ENCODE results near the gene DYNC1H1.

The DYNC1H1 gene

GRCh38 chr14:102057480-102058114 is 93.2 kb downstream of the DYNC1H1 start:
- peaks cover 6% of the 10 kb centered on the region for H3K36me3 ChIP-seq (ENCODE audit: control insufficient read depth, insufficient read depth, low read length)
- no peak overlapping the region for H2BK5ac ChIP-seq (ENCODE audit: low read length)
- H3K23ac ChIP-seq (ENCODE audit: low read length): no peak overlapping the region
- no peak overlapping the region for H2AK5ac ChIP-seq (ENCODE audit: low read length)
- H3K4me2 ChIP-seq (ENCODE audit: low read length): no peak overlapping the region
- no peak overlapping the region for H3K56ac ChIP-seq (ENCODE audit: low read length)
- H3K4ac ChIP-seq (ENCODE audit: low read depth, low read length): no peak overlapping the region
- H2BK15ac ChIP-seq (replicated peaks; ENCODE audit: low read depth): no peak overlapping the region
- H4K8ac ChIP-seq (ENCODE audit: low read depth, low read length): no peak overlapping the region
- H4K5ac ChIP-seq (ENCODE audit: low read length): no peak overlapping the region
- no peak overlapping the region for H3K18ac ChIP-seq (ENCODE audit: low read length)
- H3K9ac ChIP-seq (ENCODE audit: low read length): no peak overlapping the region
- no peak overlapping the region for H3K4me3 ChIP-seq (ENCODE audit: low read length)
- 100% methylated on average over 1 of the region's 10 CpGs for WGBS (ENCODE audit: extremely low coverage, insufficient coverage, low lambda C conversion rate)
- H3K79me2 ChIP-seq (ENCODE audit: control insufficient read depth, insufficient read depth, low read length): no peaks in the 10 kb centered on the region
- no peaks in the 10 kb centered on the region for H3K27me3 ChIP-seq (ENCODE audit: insufficient read depth, low read length, poor library complexity)
- DNase-seq: peak; percentile 49
- H3K79me1 ChIP-seq (ENCODE audit: low read length): no peaks in the 10 kb centered on the region
- H3K27ac ChIP-seq (ENCODE audit: low read depth, low read length): no peak overlapping the region
- H2BK120ac ChIP-seq (ENCODE audit: low read depth, low read length): no peak overlapping the region
- H3K4me1 ChIP-seq (ENCODE audit: control insufficient read depth, low read depth, low read length): peaks cover 5% of the 10 kb centered on the region

DNA sequence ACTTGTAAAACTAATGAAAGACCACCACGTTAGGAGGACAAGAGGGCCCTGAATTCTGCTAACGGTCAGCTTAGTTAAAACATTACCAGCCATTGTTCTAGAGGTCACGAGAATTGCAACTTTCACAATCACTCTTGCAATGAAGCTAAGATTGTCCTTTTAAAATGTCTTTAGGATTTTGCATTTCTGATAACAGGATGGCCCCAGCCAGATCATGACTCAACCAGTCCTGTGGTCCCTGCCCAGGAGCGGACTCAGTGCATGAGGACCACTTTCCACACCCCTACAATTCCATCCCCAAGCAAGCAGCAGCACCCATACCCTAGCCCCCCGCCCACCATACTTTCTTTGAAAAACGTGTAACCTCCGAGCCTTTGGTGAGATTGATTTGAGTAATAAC is 93.8 kb downstream of the DYNC1H1 start:
- Histone ChIP-seq H3K23ac (ENCODE audit: low read length) (no peak overlapping the region), H3K4me2 (ENCODE audit: low read length) (no peak overlapping the region), H3K4me3 (ENCODE audit: low read length) (no peak overlapping the region), H2BK5ac (ENCODE audit: low read length) (no peak overlapping the region), H3K4ac (ENCODE audit: low read depth, low read length) (no peak overlapping the region), H3K18ac (ENCODE audit: low read length) (no peak overlapping the region), H3K27me3 (ENCODE audit: insufficient read depth, low read length, poor library complexity) (no peaks in the 10 kb centered on the region), H3K79me2 (ENCODE audit: control insufficient read depth, insufficient read depth, low read length) (no peaks in the 10 kb centered on the region), H3K4me1 (ENCODE audit: control insufficient read depth, low read depth, low read length) (peaks cover 5% of the 10 kb centered on the region), H3K36me3 (ENCODE audit: control insufficient read depth, insufficient read depth, low read length) (peaks cover 3% of the 10 kb centered on the region), H2AK5ac (ENCODE audit: low read length) (no peak overlapping the region), H3K9ac (ENCODE audit: low read length) (no peak overlapping the region), H4K5ac (ENCODE audit: low read length) (no peak overlapping the region), H3K79me1 (ENCODE audit: low read length) (no peaks in the 10 kb centered on the region), H2BK120ac (ENCODE audit: low read depth, low read length) (no peak overlapping the region), H2BK15ac (replicated peaks; ENCODE audit: low read depth) (no peak overlapping the region), H3K56ac (ENCODE audit: low read length) (no peak overlapping the region), H4K8ac (ENCODE audit: low read depth, low read length) (no peak overlapping the region), H3K27ac (ENCODE audit: low read depth, low read length) (no peak overlapping the region)
- no peak for DNase-seq
- WGBS (ENCODE audit: extremely low coverage, insufficient coverage, low lambda C conversion rate): no CpG with 5 or more reads among the region's 7 CpGs

DNA sequence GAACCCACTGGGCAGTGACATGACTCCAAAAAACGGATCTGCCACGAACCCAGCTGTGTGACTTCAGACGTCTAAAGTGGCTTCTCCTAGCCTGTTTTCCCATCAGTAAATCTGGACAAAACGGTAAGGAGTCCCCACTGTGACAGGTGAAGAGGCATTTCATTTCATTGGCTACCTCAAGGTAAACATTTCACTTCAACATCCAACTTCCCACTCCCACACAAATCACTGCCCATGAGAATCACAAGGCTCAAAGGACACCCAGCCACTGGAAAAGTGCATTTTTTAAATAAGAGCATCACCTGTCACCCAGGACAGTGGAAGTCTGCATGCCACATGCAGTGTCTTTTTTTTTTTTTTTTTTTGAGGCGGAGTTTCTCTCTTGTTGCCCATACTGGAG is 94.6 kb downstream of the DYNC1H1 start:
- Histone ChIP-seq H3K23ac (ENCODE audit: low read length) (no peak overlapping the region), H3K4ac (ENCODE audit: low read depth, low read length) (no peak overlapping the region), H3K9ac (ENCODE audit: low read length) (no peak overlapping the region), H3K18ac (ENCODE audit: low read length) (no peak overlapping the region), H3K27ac (ENCODE audit: low read depth, low read length) (no peak overlapping the region), H2BK15ac (replicated peaks; ENCODE audit: low read depth) (no peak overlapping the region), H3K79me2 (ENCODE audit: control insufficient read depth, insufficient read depth, low read length) (no peaks in the 10 kb centered on the region), H3K4me3 (ENCODE audit: low read length) (no peak overlapping the region), H3K4me2 (ENCODE audit: low read length) (no peak overlapping the region), H2BK120ac (ENCODE audit: low read depth, low read length) (no peak overlapping the region), H3K36me3 (ENCODE audit: control insufficient read depth, insufficient read depth, low read length) (peaks cover 2% of the 10 kb centered on the region), H2AK5ac (ENCODE audit: low read length) (no peak overlapping the region), H3K27me3 (ENCODE audit: insufficient read depth, low read length, poor library complexity) (no peaks in the 10 kb centered on the region), H2BK5ac (ENCODE audit: low read length) (no peak overlapping the region), H3K56ac (ENCODE audit: low read length) (no peak overlapping the region), H3K4me1 (ENCODE audit: control insufficient read depth, low read depth, low read length) (peaks cover 5% of the 10 kb centered on the region), H3K79me1 (ENCODE audit: low read length) (no peaks in the 10 kb centered on the region), H4K5ac (ENCODE audit: low read length) (no peak overlapping the region), H4K8ac (ENCODE audit: low read depth, low read length) (no peak overlapping the region)
- WGBS (ENCODE audit: extremely low coverage, insufficient coverage, low lambda C conversion rate): no CpG with 5 or more reads among the region's 5 CpGs
- DNase-seq: no peak

DNA sequence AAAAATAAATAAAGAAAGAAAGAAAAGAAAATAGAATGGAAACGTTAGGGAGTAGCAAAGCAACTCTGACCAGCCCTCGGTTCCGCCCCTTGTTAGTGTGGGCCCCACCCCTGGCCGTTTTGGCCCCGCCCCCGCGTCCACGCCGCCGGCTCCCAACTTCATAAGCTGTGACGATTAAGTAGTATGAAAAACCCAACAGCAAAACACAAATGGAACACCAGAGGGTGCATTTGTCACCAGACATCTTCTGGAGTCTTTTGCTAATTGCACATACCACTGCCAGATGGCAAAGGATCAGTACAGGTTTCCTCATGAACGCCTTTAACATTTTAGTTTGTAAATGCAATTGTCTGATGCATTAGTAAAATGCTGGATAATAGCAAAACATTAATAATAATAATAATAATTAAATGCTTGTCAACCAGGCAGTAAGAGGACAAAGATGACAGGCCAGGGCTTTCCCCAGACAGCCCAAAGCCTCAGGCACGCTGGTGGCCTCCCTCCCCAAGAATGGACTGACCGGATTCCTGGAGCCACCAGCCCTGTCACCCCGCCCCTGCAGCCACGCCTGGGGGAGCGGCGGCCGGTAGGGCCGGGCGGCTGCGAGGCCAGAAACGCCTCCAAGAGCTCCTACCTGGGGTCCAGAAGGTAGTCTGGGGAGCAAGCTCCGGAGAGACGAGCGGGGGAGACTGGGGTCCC is 98.9 kb downstream of the DYNC1H1 start:
- H3K27ac ChIP-seq (ENCODE audit: low read depth, low read length): no peak overlapping the region
- no peak overlapping the region for H3K4me3 ChIP-seq (ENCODE audit: low read length)
- H2BK15ac ChIP-seq (replicated peaks; ENCODE audit: low read depth): no peak overlapping the region
- H3K56ac ChIP-seq (ENCODE audit: low read length): peak overlapping the region; percentile 49
- DNase-seq: peak; percentile 73
- no peaks in the 10 kb centered on the region for H3K36me3 ChIP-seq (ENCODE audit: control insufficient read depth, insufficient read depth, low read length)
- H3K18ac ChIP-seq (ENCODE audit: low read length): peak overlapping the region; percentile 3
- no peaks in the 10 kb centered on the region for H3K4me1 ChIP-seq (ENCODE audit: control insufficient read depth, low read depth, low read length)
- no peaks in the 10 kb centered on the region for H3K79me2 ChIP-seq (ENCODE audit: control insufficient read depth, insufficient read depth, low read length)
- H3K27me3 ChIP-seq (ENCODE audit: insufficient read depth, low read length, poor library complexity): no peaks in the 10 kb centered on the region
- peak overlapping the region; percentile 34 for H3K4me2 ChIP-seq (ENCODE audit: low read length)
- H2BK120ac ChIP-seq (ENCODE audit: low read depth, low read length): peak overlapping the region; percentile 61
- no peak overlapping the region for H2BK5ac ChIP-seq (ENCODE audit: low read length)
- no peak overlapping the region for H3K9ac ChIP-seq (ENCODE audit: low read length)
- H3K4ac ChIP-seq (ENCODE audit: low read depth, low read length): no peak overlapping the region
- no peaks in the 10 kb centered on the region for H3K79me1 ChIP-seq (ENCODE audit: low read length)
- H2AK5ac ChIP-seq (ENCODE audit: low read length): no peak overlapping the region
- WGBS (ENCODE audit: extremely low coverage, insufficient coverage, low lambda C conversion rate): no CpG with 5 or more reads among the region's 26 CpGs
- no peak overlapping the region for H3K23ac ChIP-seq (ENCODE audit: low read length)
- H4K5ac ChIP-seq (ENCODE audit: low read length): no peak overlapping the region
- no peak overlapping the region for H4K8ac ChIP-seq (ENCODE audit: low read depth, low read length)

DNA sequence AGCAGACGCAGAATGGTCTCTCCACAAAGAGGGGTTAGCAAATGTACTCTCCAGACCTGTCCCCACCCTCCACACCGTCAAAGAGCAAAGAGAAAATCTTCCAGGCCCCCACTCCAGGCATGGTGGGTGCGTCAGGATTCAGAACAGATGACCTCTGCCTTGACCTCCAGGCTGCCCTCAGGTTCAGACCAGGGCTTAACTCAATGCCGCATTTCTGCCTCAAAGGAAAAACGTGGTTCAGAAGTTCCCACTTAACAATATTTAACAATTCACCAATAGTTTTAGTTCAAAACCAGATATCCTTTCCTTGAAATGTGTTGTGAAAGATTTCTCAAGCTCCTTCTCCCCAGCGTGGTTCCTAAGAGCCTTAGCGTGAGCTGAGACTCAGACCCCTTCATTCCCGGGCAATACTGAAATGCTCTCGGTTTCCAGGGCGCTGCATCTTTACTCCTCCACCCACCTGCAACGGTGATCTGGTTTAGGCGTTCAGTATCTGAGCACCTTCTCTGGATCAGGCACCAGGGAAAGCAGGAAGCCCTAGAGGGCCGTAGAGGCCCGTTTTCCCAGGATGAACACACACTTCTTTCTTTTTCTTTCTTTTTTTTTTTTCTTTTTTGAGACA is 99.5 kb downstream of the DYNC1H1 start:
- H3K9ac ChIP-seq (ENCODE audit: low read length): no peak overlapping the region
- H3K4me1 ChIP-seq (ENCODE audit: control insufficient read depth, low read depth, low read length): no peaks in the 10 kb centered on the region
- no peak overlapping the region for H4K8ac ChIP-seq (ENCODE audit: low read depth, low read length)
- no peaks in the 10 kb centered on the region for H3K36me3 ChIP-seq (ENCODE audit: control insufficient read depth, insufficient read depth, low read length)
- no peaks in the 10 kb centered on the region for H3K79me1 ChIP-seq (ENCODE audit: low read length)
- H2BK15ac ChIP-seq (replicated peaks; ENCODE audit: low read depth): no peak overlapping the region
- H3K27ac ChIP-seq (ENCODE audit: low read depth, low read length): no peak overlapping the region
- peak overlapping the region; percentile 49 for H3K56ac ChIP-seq (ENCODE audit: low read length)
- H3K4ac ChIP-seq (ENCODE audit: low read depth, low read length): peak overlapping the region; percentile 17
- no peak overlapping the region for H3K23ac ChIP-seq (ENCODE audit: low read length)
- DNase-seq: no peak
- no peak overlapping the region for H3K4me3 ChIP-seq (ENCODE audit: low read length)
- no peaks in the 10 kb centered on the region for H3K79me2 ChIP-seq (ENCODE audit: control insufficient read depth, insufficient read depth, low read length)
- peak overlapping the region; percentile 3 for H3K18ac ChIP-seq (ENCODE audit: low read length)
- H2BK120ac ChIP-seq (ENCODE audit: low read depth, low read length): peak overlapping the region; percentile 61
- no peak overlapping the region for H2BK5ac ChIP-seq (ENCODE audit: low read length)
- no peaks in the 10 kb centered on the region for H3K27me3 ChIP-seq (ENCODE audit: insufficient read depth, low read length, poor library complexity)
- H2AK5ac ChIP-seq (ENCODE audit: low read length): no peak overlapping the region
- WGBS (ENCODE audit: extremely low coverage, insufficient coverage, low lambda C conversion rate): no CpG with 5 or more reads among the region's 14 CpGs
- H4K5ac ChIP-seq (ENCODE audit: low read length): no peak overlapping the region
- no peak overlapping the region for H3K4me2 ChIP-seq (ENCODE audit: low read length)
